ENCODE results near the gene ZNF407. TPM values are rescaled to one million over a fixed set of nuclear protein-coding genes. Genes with fewer than 3 reads are reported as not detected.

ZNF407 gene
- total and polyA plus RNA-seq, 3 donors from 2014 or later = 10.9 to 35.9 (median 30.8) TPM

DNA sequence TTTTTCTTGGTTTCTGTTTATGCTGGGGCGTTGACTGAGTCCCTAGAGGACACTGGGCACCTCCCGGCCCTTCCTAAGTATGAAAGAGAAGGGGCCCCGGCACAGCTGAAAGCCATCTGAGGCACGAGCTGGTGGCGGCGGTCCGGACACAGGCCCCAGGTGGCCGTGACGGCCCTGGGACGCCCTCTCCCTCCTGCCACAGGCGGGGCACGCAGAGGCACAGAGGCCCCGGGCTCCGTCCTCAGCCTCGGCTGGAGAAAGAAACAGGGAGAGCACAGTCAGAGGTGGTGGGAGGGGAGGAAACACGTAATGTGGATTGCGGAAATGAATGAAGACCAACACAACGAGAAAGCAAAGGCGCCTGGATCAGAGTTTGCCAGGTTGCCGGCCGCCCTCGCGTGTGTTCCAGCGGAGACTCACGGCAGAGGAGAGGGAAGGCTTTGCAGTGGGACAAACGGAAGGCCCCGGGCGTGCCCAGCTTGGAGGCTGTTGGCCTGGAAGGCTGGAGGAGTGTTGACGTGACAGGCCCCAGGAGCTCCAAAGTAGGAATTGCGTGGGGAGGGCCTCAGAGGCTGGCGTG, 492.2 kb downstream of the ZNF407 start:
- no peaks in the 10 kb centered on the region for H3K36me3 ChIP-seq (ENCODE audit: low read depth, missing control alignments)
- intact Hi-C loops (cut with DNase I; ENCODE audit: low total_unique reads) = no loop called here
- DNase-seq = peak; percentile 15
- H3K9me3 ChIP-seq = no peaks in the 10 kb centered on the region
- peak overlapping the region; percentile 24 to 30 for H3K4me3 ChIP-seq
- no peak for TF ChIP-seq POLR2A (IDR thresholded peaks at IDR 0.05)
- TF ChIP-seq CTCF (IDR thresholded peaks at IDR 0.05) = no peak
- no peaks in the 10 kb centered on the region for H3K27me3 ChIP-seq
- WGBS, 2 donors = 55 to 69% methylated on average over 29 to 31 of the region's 31 CpGs
- H3K4me1 ChIP-seq = no peaks in the 10 kb centered on the region
- no peak overlapping the region for H3K27ac ChIP-seq

DNA sequence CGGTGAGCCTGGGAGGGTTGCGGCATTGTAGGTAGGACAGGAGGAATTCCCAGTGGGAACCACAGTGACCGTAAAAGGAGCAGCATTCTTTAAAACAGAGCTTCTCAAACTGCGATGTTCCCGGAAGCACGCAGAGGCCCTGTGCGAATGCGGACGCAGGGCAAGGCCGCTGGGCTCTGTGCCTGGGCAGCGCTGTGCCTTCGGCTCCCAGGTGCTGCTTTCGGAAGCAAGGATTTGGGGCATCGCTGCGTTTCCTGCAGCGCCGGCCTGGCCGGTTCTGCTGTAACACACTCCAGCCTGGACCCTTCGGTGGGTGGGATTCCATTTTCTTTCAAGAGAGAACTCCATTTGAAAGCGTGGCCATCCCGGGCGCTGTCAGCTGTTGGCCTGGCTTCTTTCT, 492.7 kb downstream of the ZNF407 start:
- intact Hi-C loops (cut with DNase I; ENCODE audit: low total_unique reads) = no loop called here
- H3K4me3 ChIP-seq = peak overlapping the region; percentile 24 to 30
- H3K4me1 ChIP-seq = no peaks in the 10 kb centered on the region
- H3K27me3 ChIP-seq = no peaks in the 10 kb centered on the region
- no peak for TF ChIP-seq POLR2A (IDR thresholded peaks at IDR 0.05)
- no peak for TF ChIP-seq CTCF (IDR thresholded peaks at IDR 0.05)
- DNase-seq = peak; percentile 17
- H3K27ac ChIP-seq = no peak overlapping the region
- no peaks in the 10 kb centered on the region for H3K9me3 ChIP-seq
- 71 to 82% methylated on average over 13 to 22 of the region's 22 CpGs for WGBS, 2 donors
- no peaks in the 10 kb centered on the region for H3K36me3 ChIP-seq (ENCODE audit: low read depth, missing control alignments)

- no peak overlapping the region for H3K4me3 ChIP-seq
- H3K9me3 ChIP-seq = no peaks in the 10 kb centered on the region
- DNase-seq = peak; percentile 2
- no peaks in the 10 kb centered on the region for H3K36me3 ChIP-seq (ENCODE audit: low read depth, missing control alignments)
- no peaks in the 10 kb centered on the region for H3K27me3 ChIP-seq
- TF ChIP-seq POLR2A (IDR thresholded peaks at IDR 0.05) (no peak), CTCF (IDR thresholded peaks at IDR 0.05) (no peak)
- 92 to 94% methylated on average over 6 of the region's 6 CpGs for WGBS, 2 donors
- no peaks in the 10 kb centered on the region for H3K4me1 ChIP-seq
- H3K27ac ChIP-seq = no peak overlapping the region
- intact Hi-C loops (cut with DNase I; ENCODE audit: low total_unique reads) = no loop called here
These were observed 500.0 kb downstream of the ZNF407 start for GRCh38 chr18:75097491-75098225.

- intact Hi-C loops (cut with DNase I; ENCODE audit: low total_unique reads) = no loop called here
- Histone ChIP-seq H3K9me3 (no peaks in the 10 kb centered on the region), H3K4me1 (no peaks in the 10 kb centered on the region), H3K27me3 (no peaks in the 10 kb centered on the region), H3K4me3 (no peak overlapping the region), H3K27ac (no peak overlapping the region), H3K36me3 (ENCODE audit: low read depth, missing control alignments) (no peaks in the 10 kb centered on the region)
- DNase-seq = no peak
- no peak for TF ChIP-seq POLR2A (IDR thresholded peaks at IDR 0.05)
- TF ChIP-seq CTCF (IDR thresholded peaks at IDR 0.05) = no peak
- WGBS, 2 donors = 87 to 96% methylated on average over 2 to 3 of the region's 3 CpGs
These were observed 503.4 kb downstream of the ZNF407 start for GRCh38 chr18:75100832-75101630.

Measured in testis (tissue), 3 donors.